Measurements from ENCODE around the gene AQP5.

DNA sequence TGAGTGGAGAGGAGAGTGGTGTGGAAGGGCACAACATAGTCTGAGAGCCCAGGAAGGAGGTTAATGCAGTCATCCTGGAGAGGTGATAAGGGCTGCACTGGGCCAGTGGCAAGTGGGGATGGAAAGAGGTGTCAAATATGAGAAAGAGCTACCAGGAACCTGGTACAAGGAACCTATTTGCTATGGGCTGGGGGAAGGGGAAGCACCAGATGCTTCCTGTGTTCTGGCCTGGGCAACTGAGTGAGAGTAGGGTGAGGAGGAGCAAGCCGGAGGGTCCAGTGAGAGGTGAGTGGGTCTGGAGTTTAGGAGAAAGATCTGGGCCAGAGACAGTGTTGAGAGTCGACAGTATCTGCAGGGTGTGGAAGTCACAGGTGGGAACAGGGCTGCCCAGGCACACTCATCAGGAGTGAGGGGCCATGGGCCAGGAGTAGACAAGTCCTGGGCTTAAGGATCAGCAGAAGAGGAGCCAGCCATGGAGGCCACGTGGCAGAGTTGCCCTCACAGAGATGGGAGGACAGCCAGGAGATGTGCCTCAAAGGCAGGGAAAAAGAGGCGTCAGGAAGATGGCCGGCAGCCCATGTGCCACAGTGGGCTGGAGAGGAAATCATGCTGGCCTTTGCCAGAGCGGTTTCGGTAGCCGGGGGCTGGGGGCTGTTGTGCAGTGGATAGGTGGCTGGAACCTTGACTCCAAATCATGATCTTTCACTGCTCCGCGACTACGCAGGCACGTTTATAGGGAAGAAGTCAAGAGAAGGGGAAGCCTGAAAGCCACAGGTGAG, 8.2 kb downstream of the AQP5 start:
- TF ChIP-seq, protein P1, sequence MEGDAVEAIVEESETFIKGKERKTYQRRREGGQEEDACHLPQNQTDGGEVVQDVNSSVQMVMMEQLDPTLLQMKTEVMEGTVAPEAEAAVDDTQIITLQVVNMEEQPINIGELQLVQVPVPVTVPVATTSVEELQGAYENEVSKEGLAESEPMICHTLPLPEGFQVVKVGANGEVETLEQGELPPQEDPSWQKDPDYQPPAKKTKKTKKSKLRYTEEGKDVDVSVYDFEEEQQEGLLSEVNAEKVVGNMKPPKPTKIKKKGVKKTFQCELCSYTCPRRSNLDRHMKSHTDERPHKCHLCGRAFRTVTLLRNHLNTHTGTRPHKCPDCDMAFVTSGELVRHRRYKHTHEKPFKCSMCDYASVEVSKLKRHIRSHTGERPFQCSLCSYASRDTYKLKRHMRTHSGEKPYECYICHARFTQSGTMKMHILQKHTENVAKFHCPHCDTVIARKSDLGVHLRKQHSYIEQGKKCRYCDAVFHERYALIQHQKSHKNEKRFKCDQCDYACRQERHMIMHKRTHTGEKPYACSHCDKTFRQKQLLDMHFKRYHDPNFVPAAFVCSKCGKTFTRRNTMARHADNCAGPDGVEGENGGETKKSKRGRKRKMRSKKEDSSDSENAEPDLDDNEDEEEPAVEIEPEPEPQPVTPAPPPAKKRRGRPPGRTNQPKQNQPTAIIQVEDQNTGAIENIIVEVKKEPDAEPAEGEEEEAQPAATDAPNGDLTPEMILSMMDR (conservative IDR thresholded peaks at IDR 0.05; ENCODE audit: low read depth, low read length), result no peak
- no peak for TF ChIP-seq EZH2phosphoT487 (IDR thresholded peaks at IDR 0.05; ENCODE audit: borderline replicate concordance, low read length)
- TF ChIP-seq EZH2 (IDR thresholded peaks at IDR 0.05; ENCODE audit: low read length, unreplicated experiment), result no peak
